Measurements from ENCODE around the gene SNED1. TPM values are rescaled to one million over a fixed set of nuclear protein-coding genes. Genes with fewer than 3 reads are reported as not detected.

Gene SNED1
- total RNA-seq, 2 experiments from 2014 or later: 2.8 to 13.6 TPM

GRCh38 chr2:241003369-241003768 lies 5.0 kb downstream of the SNED1 start:
- Histone ChIP-seq H3K4me3 (ENCODE audit: low read depth, low read length, poor library complexity, severe bottlenecking) (no peak overlapping the region), H3K4me2 (ENCODE audit: low read length) (no peak overlapping the region), H3K9me3 (ENCODE audit: low read length) (peaks cover 21% of the 10 kb centered on the region; the same call in 1 of the 2 replicates), H3K9me2 (ENCODE audit: insufficient read depth, low read length) (no peaks in the 10 kb centered on the region), H3K36me3 (ENCODE audit: insufficient read depth, low read length) (no peaks in the 10 kb centered on the region), H2AFZ (ENCODE audit: low read length) (no peak overlapping the region), H3K27ac (ENCODE audit: low read depth, low read length, poor library complexity, severe bottlenecking) (no peak overlapping the region), H4K20me1 (ENCODE audit: insufficient read depth, low read length) (no peaks in the 10 kb centered on the region), H3K79me2 (ENCODE audit: insufficient read depth, low read depth, low read length) (no peaks in the 10 kb centered on the region), H3K4me1 (ENCODE audit: insufficient read depth, low read length, poor library complexity, severe bottlenecking) (no peaks in the 10 kb centered on the region)
- no TSS peak for BruUV-seq (replicated peaks)
- DNase-seq (ENCODE audit: low spot score): no peak
- TF ChIP-seq, protein P1, sequence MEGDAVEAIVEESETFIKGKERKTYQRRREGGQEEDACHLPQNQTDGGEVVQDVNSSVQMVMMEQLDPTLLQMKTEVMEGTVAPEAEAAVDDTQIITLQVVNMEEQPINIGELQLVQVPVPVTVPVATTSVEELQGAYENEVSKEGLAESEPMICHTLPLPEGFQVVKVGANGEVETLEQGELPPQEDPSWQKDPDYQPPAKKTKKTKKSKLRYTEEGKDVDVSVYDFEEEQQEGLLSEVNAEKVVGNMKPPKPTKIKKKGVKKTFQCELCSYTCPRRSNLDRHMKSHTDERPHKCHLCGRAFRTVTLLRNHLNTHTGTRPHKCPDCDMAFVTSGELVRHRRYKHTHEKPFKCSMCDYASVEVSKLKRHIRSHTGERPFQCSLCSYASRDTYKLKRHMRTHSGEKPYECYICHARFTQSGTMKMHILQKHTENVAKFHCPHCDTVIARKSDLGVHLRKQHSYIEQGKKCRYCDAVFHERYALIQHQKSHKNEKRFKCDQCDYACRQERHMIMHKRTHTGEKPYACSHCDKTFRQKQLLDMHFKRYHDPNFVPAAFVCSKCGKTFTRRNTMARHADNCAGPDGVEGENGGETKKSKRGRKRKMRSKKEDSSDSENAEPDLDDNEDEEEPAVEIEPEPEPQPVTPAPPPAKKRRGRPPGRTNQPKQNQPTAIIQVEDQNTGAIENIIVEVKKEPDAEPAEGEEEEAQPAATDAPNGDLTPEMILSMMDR (conservative IDR thresholded peaks at IDR 0.05; ENCODE audit: low read length): no peak
- TF ChIP-seq EZH2phosphoT487 (IDR thresholded peaks at IDR 0.05; ENCODE audit: borderline replicate concordance, low read depth, low read length): no peak
- intact Hi-C loops (cut with micrococcal nuclease; ENCODE audit: unreplicated experiment): no loop called here
- CTCF ChIA-PET (ENCODE audit: unreplicated experiment): no interaction called here
- POLR2A ChIA-PET: interaction anchor here (0.5 kb wide), 1 partner anchor 617 kb away, joined by 4 read pairs; no protein-coding TSS in a partner anchor

DNA sequence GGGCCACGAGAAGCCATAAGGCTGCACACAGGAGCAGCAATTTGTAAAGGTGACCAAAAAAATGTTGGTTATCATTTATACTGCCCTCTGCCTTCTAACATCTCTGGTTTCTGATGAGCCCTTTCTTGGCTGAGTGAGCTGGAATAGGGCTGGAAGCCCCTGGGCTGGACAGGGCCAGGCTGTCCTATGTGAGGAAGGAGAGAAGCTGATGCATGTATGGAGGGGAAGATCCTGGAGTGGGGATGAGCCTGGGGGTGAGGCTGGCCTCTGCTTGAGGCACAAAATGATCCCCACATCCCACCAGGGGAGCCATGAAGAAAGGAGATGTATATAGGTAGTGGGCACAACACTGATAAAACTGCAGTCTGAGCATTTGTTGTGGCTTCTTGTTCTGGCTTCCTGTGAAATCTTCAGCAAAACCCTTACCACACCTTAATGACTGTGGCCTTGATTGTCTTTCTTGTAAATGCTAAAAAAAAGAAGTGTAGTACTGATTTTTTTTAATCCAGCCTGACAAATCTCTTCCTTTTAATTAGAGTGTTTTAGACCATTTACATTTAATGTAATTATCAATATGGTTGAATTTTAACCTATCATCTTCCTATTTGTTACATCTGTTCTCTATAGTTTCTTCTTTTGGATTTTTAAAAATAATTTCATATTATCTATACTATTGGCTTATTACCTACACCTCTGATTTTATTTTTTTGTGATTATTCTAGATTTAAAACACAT lies 5.6 kb downstream of the SNED1 start:
- no peak for TF ChIP-seq EZH2phosphoT487 (IDR thresholded peaks at IDR 0.05; ENCODE audit: borderline replicate concordance, low read depth, low read length)
- TF ChIP-seq, protein P1 (conservative IDR thresholded peaks at IDR 0.05; ENCODE audit: low read length): no peak
- ChIA-PET POLR2A (interaction anchor here (0.5 kb wide), 1 partner anchor 618 kb away, joined by 4 read pairs; no protein-coding TSS in a partner anchor), CTCF (ENCODE audit: unreplicated experiment) (no interaction called here)
- no peaks in the 10 kb centered on the region for H4K20me1 ChIP-seq (ENCODE audit: insufficient read depth, low read length)
- no peak overlapping the region for H2AFZ ChIP-seq (ENCODE audit: low read length)
- no peaks in the 10 kb centered on the region for H3K79me2 ChIP-seq (ENCODE audit: insufficient read depth, low read depth, low read length)
- no peaks in the 10 kb centered on the region for H3K36me3 ChIP-seq (ENCODE audit: insufficient read depth, low read length)
- no peak overlapping the region for H3K4me3 ChIP-seq (ENCODE audit: low read depth, low read length, poor library complexity, severe bottlenecking)
- DNase-seq (ENCODE audit: low spot score): no peak
- no peak overlapping the region for H3K4me2 ChIP-seq (ENCODE audit: low read length)
- no peaks in the 10 kb centered on the region for H3K4me1 ChIP-seq (ENCODE audit: insufficient read depth, low read length, poor library complexity, severe bottlenecking)
- no TSS peak for BruUV-seq (replicated peaks)
- H3K9me3 ChIP-seq (ENCODE audit: low read length): peaks cover 21% of the 10 kb centered on the region; the same call in 1 of the 2 replicates
- intact Hi-C loops (cut with micrococcal nuclease; ENCODE audit: unreplicated experiment): no loop called here
- no peak overlapping the region for H3K27ac ChIP-seq (ENCODE audit: low read depth, low read length, poor library complexity, severe bottlenecking)
- H3K9me2 ChIP-seq (ENCODE audit: insufficient read depth, low read length): no peaks in the 10 kb centered on the region

- no peaks in the 10 kb centered on the region for H4K20me1 ChIP-seq (ENCODE audit: insufficient read depth, low read length)
- no peaks in the 10 kb centered on the region for H3K79me2 ChIP-seq (ENCODE audit: insufficient read depth, low read depth, low read length)
- no peak overlapping the region for H3K27ac ChIP-seq (ENCODE audit: low read depth, low read length, poor library complexity, severe bottlenecking)
- H3K9me3 ChIP-seq (ENCODE audit: low read length): peaks cover 21% of the 10 kb centered on the region; the same call in 1 of the 2 replicates
- POLR2A ChIA-PET: no interaction called here
- no peaks in the 10 kb centered on the region for H3K36me3 ChIP-seq (ENCODE audit: insufficient read depth, low read length)
- no peaks in the 10 kb centered on the region for H3K4me1 ChIP-seq (ENCODE audit: insufficient read depth, low read length, poor library complexity, severe bottlenecking)
- CTCF ChIA-PET (ENCODE audit: unreplicated experiment): no interaction called here
- no peak for DNase-seq (ENCODE audit: low spot score)
- intact Hi-C loops (cut with micrococcal nuclease; ENCODE audit: unreplicated experiment): no loop called here
- no peak overlapping the region for H3K4me2 ChIP-seq (ENCODE audit: low read length)
- no peak overlapping the region for H2AFZ ChIP-seq (ENCODE audit: low read length)
- no peak overlapping the region for H3K4me3 ChIP-seq (ENCODE audit: low read depth, low read length, poor library complexity, severe bottlenecking)
- no TSS peak for BruUV-seq (replicated peaks)
- H3K9me2 ChIP-seq (ENCODE audit: insufficient read depth, low read length): no peaks in the 10 kb centered on the region
- no peak for TF ChIP-seq EZH2phosphoT487 (IDR thresholded peaks at IDR 0.05; ENCODE audit: borderline replicate concordance, low read depth, low read length)
- TF ChIP-seq, protein P1 (conservative IDR thresholded peaks at IDR 0.05; ENCODE audit: low read length): no peak
Observed at GRCh38 chr2:241005569-241005968, 7.2 kb downstream of the SNED1 start.

Data from OCI-LY7 (cell line).